Stomach (tissue), 9 donors: ENCODE results near the gene GRK6. TPM values are rescaled to one million over a fixed set of nuclear protein-coding genes. Genes with fewer than 3 reads are reported as not detected.
A peak's percentile ranks its signal among the peaks of the same experiment; 100 is the strongest.

Experiments used
- DNase-seq, 2 donors: peaks; one replicate each; pipeline versions ENCODE4 v3.0.0 to v3.0.0-alpha.2; 2013 to 2019
- H3K27ac ChIP-seq, 5 donors: fragments of 200-600 bp in 4 of 5; sonication (generic) in 4 of 5; one replicate each; pipeline ENCODE4 v1.5.1; 2013 to 2019; ENCODE audit warnings: mild to moderate bottlenecking in 1 of 5, moderate library complexity in 1 of 5
- H3K27me3 ChIP-seq, 3 donors: fragments of 200-600 bp; sonication (generic); one replicate each; pipeline ENCODE4 v1.5.1; 2017 to 2019; ENCODE audit warnings: mixed run types in 1 of 3
- H3K36me3 ChIP-seq, 4 donors: fragments of 200-600 bp; sonication (generic); 1 replicate in 3 of 4; 2 replicates in 1 of 4; pipeline ENCODE4 v1.5.1; 2016 to 2019
- H3K4me1 ChIP-seq, 4 donors: fragments of 200-600 bp; sonication (generic); one replicate each; pipeline ENCODE4 v1.5.1; 2016 to 2019
- H3K4me3 ChIP-seq, 4 donors: fragments of 200-600 bp; sonication (generic) in 3 of 4; one replicate each; pipeline ENCODE4 v1.5.1; 2016 to 2019; ENCODE audit warnings: mild to moderate bottlenecking in 1 of 4
- H3K9me3 ChIP-seq, 4 donors: fragments of 200-600 bp; sonication (generic); one replicate each; pipeline ENCODE4 v1.5.1; 2016 to 2019
- CTCF ChIP-seq, 7 experiments: fragments of 450-650 bp in 4 of 7; fragments of 200-600 bp in 3 of 7; sonication (generic) in 3 of 7; IDR thresholded peaks; one replicate each; pipeline ENCODE4 v1.5.1; 2016 to 2019; ENCODE audit warnings: antibody characterized with exemption in 7 of 7, control low read depth in 2 of 7, mild to moderate bottlenecking in 1 of 7
- EP300 ChIP-seq: sonication (generic); formaldehyde crosslinking; IDR thresholded peaks from one replicate; pipeline ENCODE4 v1.6.1; 2017; ENCODE audit warnings: antibody characterized with exemption
- POLR2A ChIP-seq, 4 donors: fragments of 450-650 bp; IDR thresholded peaks; one replicate each; pipeline ENCODE4 v1.6.1; 2016; ENCODE audit warnings: antibody characterized with exemption in 4 of 4, control low read depth in 2 of 4, mild to moderate bottlenecking in 1 of 4, moderate library complexity in 1 of 4
- POLR2AphosphoS5 ChIP-seq, 3 donors: sonication (generic); formaldehyde crosslinking; IDR thresholded peaks; one replicate each; pipeline ENCODE4 v1.6.1; 2016; ENCODE audit warnings: antibody characterized with exemption in 3 of 3
- WGBS, 5 donors: extraction: QIAGEN DNeasy Blood & Tissue Kit in 3 of 5; methylation state at CpG; one replicate each; pipeline versions ENCODE4 v1.1.5 to v1.1.7; 2013 to 2018; 5-methylcytosine and 5-hydroxymethylcytosine counted together
- intact Hi-C: fragments of 100-400 bp; cut with DNase I; formaldehyde crosslinking; loops from one replicate; pipeline ENCODE4 v1.15.1; 2023; ENCODE audit warnings: low total_unique reads
- polyA plus RNA-seq, 3 donors: library from polyadenylated mRNA; stranded (reverse); fragments of 200-250 nt; gene quantifications; one replicate each; pipeline ENCODE4 v1.2.3, GENCODE V29; 2013
- total RNA-seq, 5 donors: library from RNA; depleted of rRNA; stranded (reverse); fragments of >200 nt; gene quantifications; one replicate each; pipeline versions ENCODE4 v1.1.0 to v1.2.3, GENCODE V29; 2014 to 2016
- donor health status: healthy with polysubstance abuse.
- donor health status: Bipolar disorder and iron deficiency.
- donor health status: healthy.

GRK6 gene
- total and polyA plus RNA-seq, 8 donors, result 1.8 to 91.2 (median 17.7) TPM

- intact Hi-C loops, result no loop called here
- peaks cover 47 to 90% (median 64%) of the 10 kb centered on the region in 4 donors for H3K4me1 ChIP-seq
- H3K4me3 ChIP-seq, result peak overlapping the region in 2 of 4 donors; percentile 6 to 19
- peak overlapping the region in 4 of 5 donors; percentile 52 to 94 (median 90) for H3K27ac ChIP-seq
- DNase-seq, result no peak
- H3K27me3 ChIP-seq, result no peaks in the 10 kb centered on the region
- WGBS, 5 donors, result 85 to 94% (median 92%) methylated on average over 32 to 54 of the region's 54 CpGs
- H3K36me3 ChIP-seq, result peaks cover 26 to 57% (median 51%) of the 10 kb centered on the region in 4 donors
- H3K9me3 ChIP-seq, result no peaks in the 10 kb centered on the region
- TF ChIP-seq POLR2A (IDR thresholded peaks at IDR 0.05) (no peak), POLR2AphosphoS5 (IDR thresholded peaks at IDR 0.05) (no peak), CTCF (IDR thresholded peaks at IDR 0.05) (no peak), EP300 (no peak)
These were observed 65.7 kb downstream of the GRK6 start for GRCh38 chr5:177491983-177492746.

Other genes with a start within 250 kb of the GRK6 start
- gene RAB24, start 123.0 kb upstream of the GRK6 start, total RNA-seq, result 10 to 100 TPM in 4 of 5 donors, 1 to 10 TPM in 1; 1.8 to 87.2 (median 12.3) TPM
- 10 to 100 TPM; 31.5 to 65.3 (median 33.7) TPM for gene RAB24, start 123.0 kb upstream of the GRK6 start, polyA plus RNA-seq
- gene PRELID1, start 122.9 kb upstream of the GRK6 start, total RNA-seq, result 100 to 1,000 TPM in 3 of 5 donors, 10 to 100 TPM in 2; 82.4 to 201 (median 127) TPM
- 100 to 1,000 TPM; 140 to 177 (median 171) TPM for gene PRELID1, start 122.9 kb upstream of the GRK6 start, polyA plus RNA-seq
- gene MXD3, start 114.8 kb upstream of the GRK6 start, total RNA-seq, result 10 to 100 TPM in 4 of 5 donors, 1 to 10 TPM in 1; 6.8 to 86.9 (median 25.0) TPM
- gene MXD3, start 114.8 kb upstream of the GRK6 start, polyA plus RNA-seq, result 10 to 100 TPM in 2 of 3 donors, 1 to 10 TPM in 1; 7.6 to 17.8 (median 15.0) TPM
- gene LMAN2, start 75.0 kb upstream of the GRK6 start, total RNA-seq, result 100 to 1,000 TPM in 3 of 5 donors, 10 to 100 TPM in 2; 73.5 to 621 (median 187) TPM
- 100 to 1,000 TPM in 1 of 3 donors, 10 to 100 TPM in 2; 92.9 to 135 (median 98.0) TPM for gene LMAN2, start 75.0 kb upstream of the GRK6 start, polyA plus RNA-seq
- 100 to 1,000 TPM in 1 of 5 donors, 10 to 100 TPM in 1, 1 to 10 TPM in 2, not detected in 1; 4.2 to 100 (median 12.5) TPM for gene RGS14, start 68.8 kb upstream of the GRK6 start, total RNA-seq
- gene RGS14, start 68.8 kb upstream of the GRK6 start, polyA plus RNA-seq, result 10 to 100 TPM; 19.0 to 34.3 (median 26.9) TPM
- not detected for gene SLC34A1, start 42.2 kb upstream of the GRK6 start, total RNA-seq
- under 1 TPM in 1 of 3 donors, not detected in 2; 0.10 TPM for gene SLC34A1, start 42.2 kb upstream of the GRK6 start, polyA plus RNA-seq
- gene PFN3, start 26.0 kb upstream of the GRK6 start, total RNA-seq, result not detected
- gene PFN3, start 26.0 kb upstream of the GRK6 start, polyA plus RNA-seq, result not detected
- 10 to 100 TPM in 2 of 5 donors, not detected in 3; 52.4 to 68.3 TPM for gene F12, start 17.1 kb upstream of the GRK6 start, total RNA-seq
- 10 to 100 TPM in 1 of 3 donors, under 1 TPM in 1, not detected in 1; 0.50 to 13.6 TPM for gene F12, start 17.1 kb upstream of the GRK6 start, polyA plus RNA-seq
- under 1 TPM in 1 of 5 donors, not detected in 4; 0.73 TPM for gene PRR7, start 20.1 kb downstream of the GRK6 start, total RNA-seq
- gene PRR7, start 20.1 kb downstream of the GRK6 start, polyA plus RNA-seq, result 1 to 10 TPM in 2 of 3 donors, under 1 TPM in 1; 0.61 to 3.7 (median 1.5) TPM
- gene DBN1, start 47.0 kb downstream of the GRK6 start, total RNA-seq, result 10 to 100 TPM; 15.2 to 78.1 (median 53.3) TPM
- gene DBN1, start 47.0 kb downstream of the GRK6 start, polyA plus RNA-seq, result 10 to 100 TPM; 14.7 to 31.3 (median 22.7) TPM
- 100 to 1,000 TPM in 2 of 5 donors, 10 to 100 TPM in 3; 14.6 to 126 (median 97.0) TPM for gene PDLIM7, start 70.9 kb downstream of the GRK6 start, total RNA-seq
- 100 to 1,000 TPM in 1 of 3 donors, 10 to 100 TPM in 2; 43.5 to 142 (median 76.6) TPM for gene PDLIM7, start 70.9 kb downstream of the GRK6 start, polyA plus RNA-seq
- gene DOK3, start 83.2 kb downstream of the GRK6 start, total RNA-seq, result 10 to 100 TPM in 1 of 5 donors, 1 to 10 TPM in 2, under 1 TPM in 1, not detected in 1; 0.43 to 31.2 (median 3.9) TPM
- 1 to 10 TPM; 2.4 to 6.0 (median 4.9) TPM for gene DOK3, start 83.2 kb downstream of the GRK6 start, polyA plus RNA-seq
- gene DDX41, start 90.3 kb downstream of the GRK6 start, total RNA-seq, result 100 to 1,000 TPM in 3 of 5 donors, 10 to 100 TPM in 2; 54.9 to 263 (median 128) TPM
- gene DDX41, start 90.3 kb downstream of the GRK6 start, polyA plus RNA-seq, result 10 to 100 TPM; 65.3 to 72.9 (median 71.0) TPM
- 100 to 1,000 TPM in 3 of 5 donors, 10 to 100 TPM in 2; 40.4 to 316 (median 143) TPM for gene FAM193B, start 127.9 kb downstream of the GRK6 start, total RNA-seq
- gene FAM193B, start 127.9 kb downstream of the GRK6 start, polyA plus RNA-seq, result 100 to 1,000 TPM; 106 to 140 (median 136) TPM
- gene TMED9, start 165.5 kb downstream of the GRK6 start, total RNA-seq, result 100 to 1,000 TPM in 1 of 5 donors, 10 to 100 TPM in 3, 1 to 10 TPM in 1; 9.3 to 107 (median 85.3) TPM
- gene TMED9, start 165.5 kb downstream of the GRK6 start, polyA plus RNA-seq, result 100 to 1,000 TPM in 1 of 3 donors, 10 to 100 TPM in 2; 39.9 to 115 (median 99.8) TPM
- 10 to 100 TPM in 3 of 5 donors, 1 to 10 TPM in 2; 3.5 to 29.0 (median 11.6) TPM for gene B4GALT7, start 173.5 kb downstream of the GRK6 start, total RNA-seq
- 10 to 100 TPM; 14.2 to 23.3 (median 22.6) TPM for gene B4GALT7, start 173.5 kb downstream of the GRK6 start, polyA plus RNA-seq